Right lobe of liver (tissue), 6 donors: ENCODE results near the gene NPTX1. TPM values are rescaled to one million over a fixed set of nuclear protein-coding genes. Genes with fewer than 3 reads are reported as not detected.

Source experiments
- ATAC-seq, 4 donors: fragments of 200-7000 bp; cut with Tn5 transposase; one replicate each; pipeline ENCODE4 v1.9.1; 2020; ENCODE audit warnings: mild to moderate bottlenecking in 4 of 4, moderate library complexity in 4 of 4
- DNase-seq, 3 donors: peaks; one replicate each; pipeline ENCODE4 v3.0.0-alpha.2; 2020
- H3K27ac ChIP-seq, 3 donors: fragments of 200-600 bp; one replicate each; pipeline ENCODE4 v1.8.0; 2022
- H3K27me3 ChIP-seq, 2 donors: fragments of 200-600 bp; one replicate each; pipeline ENCODE4 v1.8.0; 2022
- H3K36me3 ChIP-seq, 4 donors: fragments of 200-600 bp; sonication (generic) in 1 of 4; one replicate each; pipeline versions ENCODE4 v1.5.1 to v1.8.0; 2017 to 2022; ENCODE audit warnings: control low read depth in 1 of 4
- H3K4me1 ChIP-seq, 4 donors: fragments of 200-600 bp; sonication (generic) in 1 of 4; one replicate each; pipeline versions ENCODE4 v1.5.1 to v1.8.0; 2017 to 2022; ENCODE audit warnings: control low read depth in 1 of 4
- H3K4me3 ChIP-seq, 3 donors: fragments of 200-600 bp; one replicate each; pipeline ENCODE4 v1.8.0; 2022
- H3K9me3 ChIP-seq, 4 donors: fragments of 200-600 bp; sonication (generic) in 1 of 4; one replicate each; pipeline versions ENCODE4 v1.5.1 to v1.8.0; 2017 to 2022; ENCODE audit warnings: control low read depth in 1 of 4
- CTCF ChIP-seq, 4 donors: fragments of 200-600 bp in 3 of 4; fragments of 450-650 bp in 1 of 4; IDR thresholded peaks; one replicate each; pipeline versions ENCODE4 v1.5.1 to v1.8.0; 2016 to 2022; ENCODE audit warnings: antibody characterized with exemption in 4 of 4, mild to moderate bottlenecking in 2 of 4
- POLR2A ChIP-seq: fragments of 450-650 bp; IDR thresholded peaks from one replicate; pipeline ENCODE4 v1.6.1; 2017; ENCODE audit warnings: antibody characterized with exemption, mild to moderate bottlenecking
- WGBS: methylation state at CpG from one replicate; pipeline ENCODE4 v1.1.6; 2018; ENCODE audit warnings: low coverage, low lambda C conversion rate; ENCODE audit not compliant: insufficient coverage; ENCODE audit errors: missing lambda C conversion rate; 5-methylcytosine and 5-hydroxymethylcytosine counted together
- intact Hi-C, 2 donors: fragments of 100-400 bp; cut with DNase I; formaldehyde crosslinking; loops; one replicate each; pipeline versions ENCODE4 v1.11.2 to v1.14.1; 2022
- total RNA-seq, 6 experiments: library from RNA; depleted of rRNA in 2 of 6; stranded (reverse); fragments of >200 nt in 2 of 6; fragmentation: NEBNext Ultra II Directional in 3 of 6; extraction: Animal tissue kit (Norgen Biotek cat#: 25700) in 3 of 6; gene quantifications; one replicate each; pipeline versions ENCODE4 v1.1.0 to v1.2.4, GENCODE V29; 2016 to 2023
- donor health status: DM: no; HTN: yes; CAD: no.
- donor health status: DM: no; HTN: no; CAD: no.
- donor health status: DM: no; HTN: no; CAD: no.
- donor health status: DM: no; HTN: yes; CAD: no.
- donor health status: DM: no; HTN: yes; CAD: no.

NPTX1 gene
- total RNA-seq, 6 experiments from 2014 or later: 0.06 TPM; not detected in 5

GRCh38 chr17:80471922-80472321 is 4.5 kb downstream of the NPTX1 start:
- 72% methylated on average over 8 of the region's 8 CpGs for WGBS
- Histone ChIP-seq H3K36me3 (no peaks in the 10 kb centered on the region), H3K4me1 (peaks cover 0 to 13% (median 0%) of the 10 kb centered on the region in 4 donors), H3K27ac (no peak overlapping the region), H3K4me3 (no peak overlapping the region), H3K27me3 (peaks cover 0 to 17% of the 10 kb centered on the region in 2 donors), H3K9me3 (no peaks in the 10 kb centered on the region)
- no peak for DNase-seq
- intact Hi-C loops: no loop called here
- TF ChIP-seq CTCF (IDR thresholded peaks at IDR 0.05) (no peak), POLR2A (no peak)
- no peak for ATAC-seq

- H3K27ac ChIP-seq: no peak overlapping the region
- H3K4me3 ChIP-seq: no peak overlapping the region
- TF ChIP-seq POLR2A: no peak
- no peak for TF ChIP-seq CTCF (IDR thresholded peaks at IDR 0.05)
- no peaks in the 10 kb centered on the region for H3K9me3 ChIP-seq
- peaks cover 0 to 8% of the 10 kb centered on the region in 2 donors for H3K27me3 ChIP-seq
- no peaks in the 10 kb centered on the region for H3K4me1 ChIP-seq
- intact Hi-C loops: no loop called here
- DNase-seq (no peak), ATAC-seq (no peak)
- no CpG with 5 or more reads among the region's 21 CpGs for WGBS
- H3K36me3 ChIP-seq: no peaks in the 10 kb centered on the region
Measured at GRCh38 chr17:80470603-80471002, 5.8 kb downstream of the NPTX1 start.

GRCh38 chr17:80469667-80470066 is 6.7 kb downstream of the NPTX1 start:
- H3K4me3 ChIP-seq: no peak overlapping the region
- no peak for ATAC-seq
- WGBS: no CpG with 5 or more reads among the region's 11 CpGs
- H3K36me3 ChIP-seq: no peaks in the 10 kb centered on the region
- no peaks in the 10 kb centered on the region for H3K9me3 ChIP-seq
- no peak for DNase-seq
- no peak for TF ChIP-seq CTCF (IDR thresholded peaks at IDR 0.05)
- no peak for TF ChIP-seq POLR2A
- intact Hi-C loops: no loop called here
- no peaks in the 10 kb centered on the region for H3K4me1 ChIP-seq
- H3K27ac ChIP-seq: no peak overlapping the region
- peaks cover 0 to under 1% of the 10 kb centered on the region in 2 donors for H3K27me3 ChIP-seq

- Histone ChIP-seq H3K4me1 (no peaks in the 10 kb centered on the region), H3K36me3 (no peaks in the 10 kb centered on the region), H3K9me3 (no peaks in the 10 kb centered on the region), H3K27me3 (no peaks in the 10 kb centered on the region), H3K27ac (no peak overlapping the region), H3K4me3 (no peak overlapping the region)
- intact Hi-C loops: no loop called here
- WGBS: 65% methylated on average over 14 of the region's 28 CpGs
- DNase-seq (no peak), ATAC-seq (no peak)
- TF ChIP-seq POLR2A (no peak), CTCF (IDR thresholded peaks at IDR 0.05) (no peak)
Measured at GRCh38 chr17:80468781-80469493, 7.5 kb downstream of the NPTX1 start.
